ENCODE measurements around the gene SRA1. TPM values are rescaled to one million over a fixed set of nuclear protein-coding genes. Genes with fewer than 3 reads are reported as not detected.

The SRA1 gene
- total and polyA plus RNA-seq, 9 of the 15 experiments (the other 6 are each of a cell fraction or from before 2014, with no cell fraction given) = 24.1 to 47.4 (median 41.3) TPM

DNA sequence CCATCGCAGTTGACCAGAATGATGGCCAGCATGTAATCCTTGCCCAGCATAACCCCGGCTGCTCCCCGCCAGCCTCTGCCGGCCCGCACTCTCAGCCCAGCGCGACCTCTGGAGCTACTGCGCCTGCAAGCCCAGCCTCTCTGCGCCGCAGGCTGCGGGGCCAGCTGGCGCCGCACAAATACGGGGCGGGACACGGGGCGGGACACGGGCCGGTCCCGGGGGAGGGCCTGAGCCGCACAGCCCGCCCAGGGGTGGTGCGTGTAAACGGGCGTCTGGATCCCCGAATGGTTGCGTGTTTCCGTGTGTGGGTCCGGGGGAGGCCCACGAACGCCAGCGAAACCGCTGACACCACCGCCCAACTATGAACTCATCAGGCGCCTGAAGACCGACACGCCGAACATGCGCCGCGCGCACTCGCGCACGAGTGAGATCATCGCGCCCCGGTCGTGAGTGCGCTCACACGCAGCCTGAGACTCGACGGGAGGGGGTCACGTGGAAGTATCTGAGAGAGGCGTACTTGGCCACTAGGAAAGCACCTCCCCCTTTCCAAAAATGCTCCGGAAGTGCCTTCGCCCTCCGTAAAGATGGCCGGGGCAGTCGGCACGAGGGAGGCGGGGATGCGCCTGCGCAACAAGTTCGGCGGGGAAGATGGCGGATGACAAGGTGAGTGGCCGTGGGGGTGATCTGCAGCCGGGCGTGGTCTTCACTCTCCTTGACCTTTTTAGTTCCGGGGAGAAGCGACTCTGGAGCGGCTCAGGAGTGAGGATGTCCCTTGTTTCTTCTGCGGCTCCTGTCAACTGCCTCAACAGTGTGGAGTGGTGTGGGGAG, 7.1 kb upstream of the SRA1 start, which contains the start of the genes APBB3 and SLC35A4 (continued):
- TF ChIP-seq, protein P1, sequence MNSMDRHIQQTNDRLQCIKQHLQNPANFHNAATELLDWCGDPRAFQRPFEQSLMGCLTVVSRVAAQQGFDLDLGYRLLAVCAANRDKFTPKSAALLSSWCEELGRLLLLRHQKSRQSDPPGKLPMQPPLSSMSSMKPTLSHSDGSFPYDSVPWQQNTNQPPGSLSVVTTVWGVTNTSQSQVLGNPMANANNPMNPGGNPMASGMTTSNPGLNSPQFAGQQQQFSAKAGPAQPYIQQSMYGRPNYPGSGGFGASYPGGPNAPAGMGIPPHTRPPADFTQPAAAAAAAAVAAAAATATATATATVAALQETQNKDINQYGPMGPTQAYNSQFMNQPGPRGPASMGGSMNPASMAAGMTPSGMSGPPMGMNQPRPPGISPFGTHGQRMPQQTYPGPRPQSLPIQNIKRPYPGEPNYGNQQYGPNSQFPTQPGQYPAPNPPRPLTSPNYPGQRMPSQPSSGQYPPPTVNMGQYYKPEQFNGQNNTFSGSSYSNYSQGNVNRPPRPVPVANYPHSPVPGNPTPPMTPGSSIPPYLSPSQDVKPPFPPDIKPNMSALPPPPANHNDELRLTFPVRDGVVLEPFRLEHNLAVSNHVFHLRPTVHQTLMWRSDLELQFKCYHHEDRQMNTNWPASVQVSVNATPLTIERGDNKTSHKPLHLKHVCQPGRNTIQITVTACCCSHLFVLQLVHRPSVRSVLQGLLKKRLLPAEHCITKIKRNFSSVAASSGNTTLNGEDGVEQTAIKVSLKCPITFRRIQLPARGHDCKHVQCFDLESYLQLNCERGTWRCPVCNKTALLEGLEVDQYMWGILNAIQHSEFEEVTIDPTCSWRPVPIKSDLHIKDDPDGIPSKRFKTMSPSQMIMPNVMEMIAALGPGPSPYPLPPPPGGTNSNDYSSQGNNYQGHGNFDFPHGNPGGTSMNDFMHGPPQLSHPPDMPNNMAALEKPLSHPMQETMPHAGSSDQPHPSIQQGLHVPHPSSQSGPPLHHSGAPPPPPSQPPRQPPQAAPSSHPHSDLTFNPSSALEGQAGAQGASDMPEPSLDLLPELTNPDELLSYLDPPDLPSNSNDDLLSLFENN (IDR thresholded peaks at IDR 0.05; ENCODE audit: low read depth in 2 of 2, low read length in 2 of 2) = no peak
- no peak for TF ChIP-seq TRIM28 (IDR thresholded peaks at IDR 0.05)
- no peak for TF ChIP-seq FOXJ3 (CRISPR knock-in tag; IDR thresholded peaks at IDR 0.05)
- TF ChIP-seq MTA2 (IDR thresholded peaks at IDR 0.05; ENCODE audit: low read depth) = peak; percentile 83
- TF ChIP-seq HDAC3 (IDR thresholded peaks at IDR 0.05; ENCODE audit: borderline replicate concordance, partially characterized antibody) = no peak
- TF ChIP-seq E2F6 (IDR thresholded peaks at IDR 0.05; ENCODE audit: borderline replicate concordance in 1 of 2, extremely low read depth in 1 of 2, insufficient read depth in 1 of 2, insufficient read length in 1 of 2, low read depth in 1 of 2, low read length in 1 of 2, poor library complexity in 1 of 2, severe bottlenecking in 1 of 2) = peak; percentile 92 to 93
- TF ChIP-seq RFX7 (CRISPR knock-in tag; IDR thresholded peaks at IDR 0.05) = no peak
- peak; percentile 97 for TF ChIP-seq ZFX (CRISPR knock-in tag; IDR thresholded peaks at IDR 0.05)
- peak; percentile 98 for TF ChIP-seq ETV1 (tag; conservative IDR thresholded peaks at IDR 0.05; ENCODE audit: low read depth)
- no peak for TF ChIP-seq ZNF3 (CRISPR knock-in tag; IDR thresholded peaks at IDR 0.05)
- TF ChIP-seq MTA3 (IDR thresholded peaks at IDR 0.05; ENCODE audit: borderline replicate concordance) = peak; percentile 98
- no peak for TF ChIP-seq MAFG (tag; conservative IDR thresholded peaks at IDR 0.05)
- TF ChIP-seq ESRRB (CRISPR knock-in tag; IDR thresholded peaks at IDR 0.05; ENCODE audit: borderline replicate concordance) = no peak
- TF ChIP-seq, protein P2, sequence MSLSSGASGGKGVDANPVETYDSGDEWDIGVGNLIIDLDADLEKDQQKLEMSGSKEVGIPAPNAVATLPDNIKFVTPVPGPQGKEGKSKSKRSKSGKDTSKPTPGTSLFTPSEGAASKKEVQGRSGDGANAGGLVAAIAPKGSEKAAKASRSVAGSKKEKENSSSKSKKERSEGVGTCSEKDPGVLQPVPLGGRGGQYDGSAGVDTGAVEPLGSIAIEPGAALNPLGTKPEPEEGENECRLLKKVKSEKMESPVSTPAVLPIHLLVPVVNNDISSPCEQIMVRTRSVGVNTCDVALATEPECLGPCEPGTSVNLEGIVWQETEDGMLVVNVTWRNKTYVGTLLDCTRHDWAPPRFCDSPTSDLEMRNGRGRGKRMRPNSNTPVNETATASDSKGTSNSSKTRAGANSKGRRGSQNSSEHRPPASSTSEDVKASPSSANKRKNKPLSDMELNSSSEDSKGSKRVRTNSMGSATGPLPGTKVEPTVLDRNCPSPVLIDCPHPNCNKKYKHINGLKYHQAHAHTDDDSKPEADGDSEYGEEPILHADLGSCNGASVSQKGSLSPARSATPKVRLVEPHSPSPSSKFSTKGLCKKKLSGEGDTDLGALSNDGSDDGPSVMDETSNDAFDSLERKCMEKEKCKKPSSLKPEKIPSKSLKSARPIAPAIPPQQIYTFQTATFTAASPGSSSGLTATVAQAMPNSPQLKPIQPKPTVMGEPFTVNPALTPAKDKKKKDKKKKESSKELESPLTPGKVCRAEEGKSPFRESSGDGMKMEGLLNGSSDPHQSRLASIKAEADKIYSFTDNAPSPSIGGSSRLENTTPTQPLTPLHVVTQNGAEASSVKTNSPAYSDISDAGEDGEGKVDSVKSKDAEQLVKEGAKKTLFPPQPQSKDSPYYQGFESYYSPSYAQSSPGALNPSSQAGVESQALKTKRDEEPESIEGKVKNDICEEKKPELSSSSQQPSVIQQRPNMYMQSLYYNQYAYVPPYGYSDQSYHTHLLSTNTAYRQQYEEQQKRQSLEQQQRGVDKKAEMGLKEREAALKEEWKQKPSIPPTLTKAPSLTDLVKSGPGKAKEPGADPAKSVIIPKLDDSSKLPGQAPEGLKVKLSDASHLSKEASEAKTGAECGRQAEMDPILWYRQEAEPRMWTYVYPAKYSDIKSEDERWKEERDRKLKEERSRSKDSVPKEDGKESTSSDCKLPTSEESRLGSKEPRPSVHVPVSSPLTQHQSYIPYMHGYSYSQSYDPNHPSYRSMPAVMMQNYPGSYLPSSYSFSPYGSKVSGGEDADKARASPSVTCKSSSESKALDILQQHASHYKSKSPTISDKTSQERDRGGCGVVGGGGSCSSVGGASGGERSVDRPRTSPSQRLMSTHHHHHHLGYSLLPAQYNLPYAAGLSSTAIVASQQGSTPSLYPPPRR (CRISPR knock-in tag; IDR thresholded peaks at IDR 0.05; ENCODE audit: borderline replicate concordance) = peak; percentile 70; the same call in 1 of the 2 replicates
- peak; percentile 25 for TF ChIP-seq NELFE (IDR thresholded peaks at IDR 0.05; ENCODE audit: insufficient read depth, insufficient read length)
- no peak for TF ChIP-seq TAL1 (IDR thresholded peaks at IDR 0.05)
